Bronchial epithelial cell (primary cell): Measurements from ENCODE around the gene RHOD. TPM values are rescaled to one million over a fixed set of nuclear protein-coding genes. Genes with fewer than 3 reads are reported as not detected.

ENCODE experiments used
- DNase-seq: peaks from one replicate; pipeline ENCODE4 v3.0.0-alpha.2; 2010; ENCODE audit warnings: low read depth
- FAIRE-seq: peaks from 2 replicates; lab custom pipeline; 2011; peaks lifted over from hg19 to GRCh38; lab: Jason Lieb, UNC
- H3K27me3 ChIP-seq: 2 replicates; pipeline ENCODE4 v1.5.1; 2011; ENCODE audit warnings: low read length; ENCODE audit not compliant: control insufficient read depth, insufficient read depth
- H3K36me3 ChIP-seq: 2 replicates; pipeline ENCODE4 v1.5.1; 2011; ENCODE audit warnings: low read length; ENCODE audit not compliant: control insufficient read depth, insufficient read depth
- H3K4me3 ChIP-seq: 2 replicates; pipeline ENCODE4 v1.5.1; 2011; ENCODE audit warnings: mild to moderate bottlenecking, low read depth, low read length, control low read depth
- CTCF ChIP-seq: IDR thresholded peaks from 2 replicates; pipeline ENCODE4 v1.5.1; 2011; ENCODE audit warnings: mild to moderate bottlenecking, moderate library complexity, low read length, control low read depth, inconsistent platforms; ENCODE audit not compliant: insufficient read depth, severe bottlenecking
- total RNA-seq: library from RNA; depleted of rRNA; stranded (reverse); fragments of >200 nt; gene quantifications from 2 replicates; pipeline ENCODE4 v1.2.1, GENCODE V29; 2014

RHOD gene
- total RNA-seq, 1 donor from 2014 or later = 222 TPM

- no peak for FAIRE-seq
- no peak for DNase-seq
- H3K36me3 ChIP-seq = no peaks in the 10 kb centered on the region
Measured at GRCh38 chr11:67118181-67118766, 61.6 kb downstream of the RHOD start.

GRCh38 chr11:67118801-67119584 is 62.3 kb downstream of the RHOD start, which contains the start of gene KDM2A:
Gene KDM2A, plus strand, starts transcription at chr11:67119263. Its CDS starts 2,054 bp downstream, at chr11:67121317.
- H3K4me3 ChIP-seq = peak within 1 kb of the TSS; percentile 63
- TF ChIP-seq CTCF = peak; percentile 16
- FAIRE-seq (no peak), DNase-seq (peak; percentile 93)
- H3K27me3 ChIP-seq = no peaks in the 10 kb centered on the region
- no peaks in the 10 kb centered on the region for H3K36me3 ChIP-seq

More at GRCh38 chr11:67118181-67118766, 61.6 kb downstream of the RHOD start:
- peak overlapping the region; percentile 40 for H3K4me3 ChIP-seq
- no peaks in the 10 kb centered on the region for H3K27me3 ChIP-seq
- no peak for TF ChIP-seq CTCF

- TF ChIP-seq CTCF = no peak
- Histone ChIP-seq H3K4me3 (peak overlapping the region; percentile 63), H3K27me3 (no peaks in the 10 kb centered on the region), H3K36me3 (no peaks in the 10 kb centered on the region)
- FAIRE-seq (no peak), DNase-seq (no peak)
Measured at GRCh38 chr11:67119585-67120391, 63.1 kb downstream of the RHOD start.

GRCh38 chr11:67120456-67120855 is 63.8 kb downstream of the RHOD start:
- Histone ChIP-seq H3K4me3 (peak overlapping the region; percentile 63), H3K36me3 (peaks cover 1% of the 10 kb centered on the region), H3K27me3 (no peaks in the 10 kb centered on the region)
- no peak for FAIRE-seq
- no peak for DNase-seq
- no peak for TF ChIP-seq CTCF

- H3K36me3 ChIP-seq = peaks cover 1% of the 10 kb centered on the region
- TF ChIP-seq CTCF = no peak
- FAIRE-seq = no peak
- DNase-seq = peak; percentile 32
- no peaks in the 10 kb centered on the region for H3K27me3 ChIP-seq
- H3K4me3 ChIP-seq = peak overlapping the region; percentile 63
Measured at GRCh38 chr11:67120881-67121710, 64.4 kb downstream of the RHOD start.
